ENCODE measurements around the gene SCGB1D4. TPM values are rescaled to one million over a fixed set of nuclear protein-coding genes. Genes with fewer than 3 reads are reported as not detected.

Gene SCGB1D4, protein sequence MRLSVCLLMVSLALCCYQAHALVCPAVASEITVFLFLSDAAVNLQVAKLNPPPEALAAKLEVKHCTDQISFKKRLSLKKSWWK
- not detected in 2 replicates for total RNA-seq

DNA sequence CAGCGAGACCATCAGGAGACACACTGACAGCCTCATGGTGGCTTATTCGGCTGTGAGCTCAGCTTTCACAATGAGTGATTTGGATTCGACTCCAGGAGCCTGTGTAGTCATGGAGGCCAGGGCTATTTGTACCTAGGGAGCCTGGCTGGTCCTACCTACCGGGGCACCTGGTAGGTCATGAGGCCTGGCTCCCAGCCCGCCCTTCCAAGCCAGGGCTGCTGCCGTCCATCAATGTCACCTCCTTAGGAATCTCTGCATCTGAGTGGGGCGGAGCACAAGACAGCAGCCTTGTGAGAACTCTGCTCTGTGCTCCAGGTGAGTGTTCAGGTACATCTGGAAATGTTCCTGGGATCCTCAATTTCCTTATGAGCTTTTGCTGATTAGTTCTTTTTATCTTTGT is at the start of gene SCGB1D4:
Gene SCGB1D4, minus strand, starts transcription at position 101 of the 400 bp plus-strand sequence. Its CDS starts 65 bp downstream, at position 36.

DNA sequence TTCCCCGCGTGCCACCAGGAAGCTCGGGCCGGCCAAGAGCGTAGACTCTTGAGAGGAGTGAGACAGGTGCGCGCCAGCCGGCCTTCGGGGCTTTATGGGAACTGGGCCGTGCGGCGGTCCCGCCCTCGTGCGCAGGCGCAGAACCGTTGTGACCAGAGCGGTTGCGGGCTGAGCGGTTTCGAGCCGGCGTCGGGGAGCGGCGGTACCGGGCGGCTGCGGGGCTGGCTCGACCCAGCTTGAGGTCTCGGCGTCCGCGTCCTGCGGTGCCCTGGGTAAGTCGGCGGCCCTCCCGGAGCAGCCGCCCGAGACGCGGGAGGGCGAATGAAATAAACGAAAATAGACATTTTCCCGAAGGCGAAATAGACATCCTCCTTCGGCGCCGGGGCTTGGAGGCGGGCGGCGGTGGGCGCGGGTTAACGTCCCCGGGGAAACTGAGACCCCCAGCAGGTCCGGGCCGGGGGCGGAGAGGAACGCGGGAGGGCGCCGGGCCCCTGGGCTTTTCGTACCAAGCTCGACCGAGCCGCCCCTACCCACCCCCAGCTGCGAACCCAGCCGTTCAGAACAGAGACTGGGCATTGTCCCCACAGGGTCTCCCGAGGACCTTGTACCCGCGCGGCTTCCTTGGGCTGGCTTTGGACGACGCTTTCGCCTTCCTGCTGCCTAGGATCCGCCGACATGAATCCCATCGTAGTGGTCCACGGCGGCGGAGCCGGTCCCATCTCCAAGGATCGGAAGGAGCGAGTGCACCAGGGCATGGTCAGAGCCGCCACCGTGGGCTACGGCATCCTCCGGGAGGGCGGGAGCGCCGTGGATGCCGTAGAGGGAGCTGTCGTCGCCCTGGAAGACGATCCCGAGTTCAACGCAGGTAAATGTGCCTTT is 38.7 kb upstream of the SCGB1D4 start, which contains the start of gene ASRGL1:
Gene ASRGL1, plus strand, starts transcription at position 146 of the 879 bp plus-strand sequence. Its CDS starts 530 bp downstream, at position 676.

DNA sequence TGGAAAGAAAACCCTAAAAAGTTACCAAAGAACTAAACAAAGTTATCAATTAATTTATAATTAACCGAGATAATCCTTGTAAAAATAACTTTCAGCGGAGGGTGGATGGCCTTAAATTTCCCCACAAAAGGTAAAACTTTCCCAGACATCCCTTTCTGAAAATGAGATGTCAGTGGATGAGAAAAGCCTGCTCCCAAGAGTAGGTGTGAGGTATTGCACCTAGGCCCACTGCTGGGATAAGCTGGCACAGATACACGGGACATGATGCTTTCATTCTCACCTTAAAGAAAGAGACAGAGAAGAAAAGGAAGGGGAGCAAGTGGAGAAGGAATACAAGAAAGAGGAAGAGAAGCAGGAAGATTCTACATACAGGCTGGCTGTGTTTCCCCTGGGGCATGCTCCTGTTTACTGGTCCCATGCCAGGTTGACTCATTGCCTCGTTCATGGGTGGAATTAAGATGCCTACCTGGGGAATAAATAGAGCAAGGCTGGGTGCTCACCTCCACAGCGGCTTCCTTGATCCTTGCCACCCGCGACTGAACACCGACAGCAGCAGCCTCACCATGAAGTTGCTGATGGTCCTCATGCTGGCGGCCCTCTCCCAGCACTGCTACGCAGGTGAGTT is 29.1 kb downstream of the SCGB1D4 start, which contains the start of gene SCGB2A2:
Gene SCGB2A2, plus strand, starts transcription at position 505 of the 625 bp plus-strand sequence. Its CDS starts 59 bp downstream, at position 564.

Other genes starting within 250 kb of the SCGB1D4 start
- gene INCENP, start 175.1 kb downstream of the SCGB1D4 start, total RNA-seq, result 7.9 and 87.9 TPM in 2 replicates
- not detected in 2 replicates for gene SCGB1D1, start 108.9 kb downstream of the SCGB1D4 start, total RNA-seq
- not detected in 2 replicates for gene SCGB2A1, start 90.4 kb downstream of the SCGB1D4 start, total RNA-seq
- gene SCGB1D2, start 56.8 kb downstream of the SCGB1D4 start, total RNA-seq, result not detected in 2 replicates
- not detected in 2 replicates for gene SCGB2A2, start 28.9 kb downstream of the SCGB1D4 start, total RNA-seq
- under 0.01 and 0.88 TPM in 2 replicates for gene ASRGL1, start 38.4 kb upstream of the SCGB1D4 start, total RNA-seq
- gene SCGB1A1, start 120.0 kb upstream of the SCGB1D4 start, total RNA-seq, result not detected in 2 replicates
- gene AHNAK, start 247.7 kb upstream of the SCGB1D4 start, total RNA-seq, result 206 and 490 TPM in 2 replicates

All from placental pericyte (primary cell).